Thyroid gland (tissue), 4 donors: Measurements from ENCODE around the gene LGALS1. TPM values are rescaled to one million over a fixed set of nuclear protein-coding genes. Genes with fewer than 3 reads are reported as not detected.
A peak's percentile ranks its signal among the peaks of the same experiment; 100 is the strongest.

Source experiments
- DNase-seq, 2 donors: peaks; one replicate each; pipeline ENCODE4 v3.0.0-alpha.2; 2019
- H3K27ac ChIP-seq, 3 donors: fragments of 200-600 bp; sonication (generic); 1 replicate in 2 of 3; 2 replicates in 1 of 3; pipeline ENCODE4 v1.5.1; 2016 to 2019; ENCODE audit warnings: mild to moderate bottlenecking in 1 of 3, moderate library complexity in 1 of 3
- H3K27me3 ChIP-seq: fragments of 200-600 bp; sonication (generic); one replicate; pipeline ENCODE4 v1.5.1; 2019
- H3K36me3 ChIP-seq, 2 donors: fragments of 200-600 bp; sonication (generic); one replicate each; pipeline ENCODE4 v1.5.1; 2016 to 2019
- H3K4me1 ChIP-seq, 2 donors: fragments of 200-600 bp; sonication (generic); one replicate each; pipeline ENCODE4 v1.5.1; 2017 to 2019
- H3K4me3 ChIP-seq, 3 donors: fragments of 200-600 bp; sonication (generic); replicated peaks in 1 of 3; 1 replicate in 2 of 3; 2 replicates in 1 of 3; pipeline ENCODE4 v1.5.1; 2016; ENCODE audit warnings: mild to moderate bottlenecking in 1 of 3
- H3K9me3 ChIP-seq: fragments of 200-600 bp; sonication (generic); one replicate; pipeline ENCODE4 v1.5.1; 2017
- CTCF ChIP-seq, 6 experiments: fragments of 200-600 bp in 3 of 6; fragments of 450-650 bp in 3 of 6; sonication (generic) in 3 of 6; IDR thresholded peaks; one replicate each; pipeline ENCODE4 v1.5.1; 2016 to 2019; ENCODE audit warnings: antibody characterized with exemption in 6 of 6, mild to moderate bottlenecking in 2 of 6, inconsistent platforms in 1 of 6, moderate library complexity in 1 of 6
- POLR2A ChIP-seq, 2 donors: fragments of 450-650 bp; IDR thresholded peaks; one replicate each; pipeline ENCODE4 v1.6.1; 2017; ENCODE audit warnings: antibody characterized with exemption in 2 of 2, mild to moderate bottlenecking in 2 of 2, moderate library complexity in 1 of 2
- WGBS, 2 donors: methylation state at CpG; one replicate each; pipeline ENCODE4 v1.1.5; 2017; 5-methylcytosine and 5-hydroxymethylcytosine counted together
- intact Hi-C: fragments of 100-400 bp; cut with DNase I; formaldehyde crosslinking; loops from one replicate; pipeline ENCODE4 v1.15.1; 2023
- total RNA-seq, 4 donors: library from RNA; depleted of rRNA; stranded (reverse); fragments of >200 nt; gene quantifications; one replicate each; pipeline ENCODE4 v1.2.3, GENCODE V29; 2016

Gene LGALS1
- 100 to 1,000 TPM; 146 to 212 (median 188) TPM for total RNA-seq

- peak; percentile 89 to 94 for DNase-seq
- 28 to 36% methylated on average over 10 to 22 of the region's 34 CpGs for WGBS, 2 donors
- Histone ChIP-seq H3K27me3 (no peaks in the 10 kb centered on the region), H3K27ac (peak within 1 kb of the TSS; percentile 79 to 92 (median 88)), H3K9me3 (no peaks in the 10 kb centered on the region), H3K4me1 (peaks cover 27 to 45% of the 10 kb centered on the region in 2 donors), H3K4me3 (peak within 1 kb of the TSS in 2 of 3 donors; percentile 20 to 28), H3K36me3 (no peaks in the 10 kb centered on the region)
- intact Hi-C loops: loop anchor here (5.0 to 10.0 kb wide), 2 partner anchors 48 to 120 kb away; no protein-coding TSS in a partner anchor
- TF ChIP-seq CTCF (IDR thresholded peaks at IDR 0.05) (no peak), POLR2A (IDR thresholded peaks at IDR 0.05) (peak in 1 of 2 donors; percentile 22)
These were observed at the start of gene LGALS1 for GRCh38 chr22:37674951-37675929. TSS of gene LGALS1 (plus strand) at chr22:37675636. CDS start at chr22:37675703, 67 bp downstream.

GRCh38 chr22:37625737-37626136, 49.7 kb upstream of the LGALS1 start:
- intact Hi-C loops: loop anchor here (5.0 kb wide), 1 partner anchor 52 kb away; the partner anchor contains the start of gene LGALS1
- no peak for DNase-seq
- Histone ChIP-seq H3K4me3 (no peak overlapping the region), H3K36me3 (peaks cover 25 to 29% of the 10 kb centered on the region in 2 donors), H3K27ac (no peak overlapping the region), H3K27me3 (no peaks in the 10 kb centered on the region), H3K4me1 (peaks cover 0 to 21% of the 10 kb centered on the region in 2 donors), H3K9me3 (no peaks in the 10 kb centered on the region)
- WGBS, 2 donors: 84 to 93% methylated on average over 6 to 7 of the region's 14 CpGs
- TF ChIP-seq POLR2A (IDR thresholded peaks at IDR 0.05) (no peak), CTCF (IDR thresholded peaks at IDR 0.05) (no peak)

DNA sequence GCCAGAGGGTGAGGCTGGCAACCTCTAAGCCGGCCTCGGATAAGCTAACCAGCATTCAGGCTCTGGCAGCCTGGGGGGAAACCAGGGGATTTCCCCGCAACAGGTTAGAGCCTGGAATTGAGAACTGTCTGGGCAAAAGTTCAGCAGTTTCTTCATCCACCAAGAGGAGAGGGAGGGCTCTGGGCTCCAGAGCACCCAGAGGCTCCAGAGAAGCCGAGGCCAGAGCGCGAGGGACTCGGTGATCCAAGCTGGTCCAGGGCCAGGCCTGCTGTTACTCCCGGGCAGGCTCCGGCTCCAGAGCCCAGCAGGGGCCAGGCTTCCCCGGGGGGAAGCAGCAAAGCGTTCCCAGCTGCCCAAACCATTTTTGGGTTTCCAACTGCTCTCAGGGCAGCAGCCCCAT, 49.3 kb upstream of the LGALS1 start:
- no peak for TF ChIP-seq CTCF (IDR thresholded peaks at IDR 0.05)
- no peak for TF ChIP-seq POLR2A (IDR thresholded peaks at IDR 0.05)
- 52 to 84% methylated on average over 5 to 10 of the region's 11 CpGs for WGBS, 2 donors
- Histone ChIP-seq H3K4me1 (peaks cover 0 to 21% of the 10 kb centered on the region in 2 donors), H3K36me3 (peaks cover 22 to 28% of the 10 kb centered on the region in 2 donors), H3K4me3 (no peak overlapping the region), H3K9me3 (no peaks in the 10 kb centered on the region), H3K27me3 (no peaks in the 10 kb centered on the region), H3K27ac (peak overlapping the region in 1 of 3 donors; percentile 31)
- no peak for DNase-seq
- intact Hi-C loops: loop anchor here (5.0 kb wide), 1 partner anchor 51 kb away; the partner anchor contains the start of gene LGALS1

GRCh38 chr22:37626556-37627075, 48.8 kb upstream of the LGALS1 start:
- no peak overlapping the region for H3K4me3 ChIP-seq
- no peak for TF ChIP-seq CTCF (IDR thresholded peaks at IDR 0.05)
- no peak for TF ChIP-seq POLR2A (IDR thresholded peaks at IDR 0.05)
- peak overlapping the region in 1 of 3 donors; percentile 31 for H3K27ac ChIP-seq
- peaks cover 22 to 24% of the 10 kb centered on the region in 2 donors for H3K36me3 ChIP-seq
- H3K27me3 ChIP-seq: no peaks in the 10 kb centered on the region
- peaks cover 0 to 21% of the 10 kb centered on the region in 2 donors for H3K4me1 ChIP-seq
- no peak for DNase-seq
- intact Hi-C loops: loop anchor here (5.0 kb wide), 1 partner anchor 51 kb away; the partner anchor contains the start of gene LGALS1
- WGBS, 2 donors: 81 to 92% methylated on average over 10 to 13 of the region's 13 CpGs
- H3K9me3 ChIP-seq: no peaks in the 10 kb centered on the region
